ENCODE measurements around the gene WFDC1.

Gene WFDC1

GRCh38 chr16:84378099-84378498 lies 83.4 kb downstream of the WFDC1 start:
- DNase-seq (ENCODE audit: low read depth in 2 of 2), result no peak

DNA sequence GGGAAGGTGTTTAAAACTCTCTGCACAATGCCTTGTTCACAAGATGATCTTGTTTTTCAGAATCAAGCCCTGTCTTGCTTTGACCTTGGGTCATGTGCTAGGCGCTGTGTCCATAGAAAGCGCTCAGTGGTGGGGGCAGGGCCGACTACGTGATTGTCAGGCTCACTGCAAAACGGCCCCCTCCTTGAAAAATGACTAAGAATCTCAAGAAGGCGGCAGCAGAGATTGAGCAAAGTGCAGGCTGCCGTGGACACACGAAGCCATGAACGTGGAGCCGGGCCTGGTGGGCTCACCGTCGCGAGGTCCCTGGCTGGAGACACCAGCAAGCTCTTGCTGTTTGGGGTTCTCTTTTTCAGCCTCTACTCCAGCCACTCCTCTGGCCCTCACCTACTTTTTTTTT lies 83.9 kb downstream of the WFDC1 start:
- DNase-seq (ENCODE audit: low read depth in 2 of 2), result no peak

GRCh38 chr16:84379008-84379708 lies 84.5 kb downstream of the WFDC1 start:
- DNase-seq (ENCODE audit: low read depth in 2 of 2), result no peak
